GM13976 (cell line): ENCODE data around the gene ZCCHC10.
"Not testable (repeated sequence)": the region's sequence is repeated elsewhere in the genome, so short reads cannot be mapped to it uniquely, and the experiment has no call there.

Experiments
- DNase-seq: peaks from one replicate; pipeline ENCODE4 v3.0.0; 2012; ENCODE audit warnings: low spot score
- CTCF ChIP-seq: IDR thresholded peaks from 2 replicates; pipeline ENCODE4 v1.5.1; 2012; ENCODE audit warnings: borderline replicate concordance, mild to moderate bottlenecking; ENCODE audit not compliant: insufficient read depth; ENCODE audit errors: extremely low read depth, missing control alignments, control extremely low read depth
- in situ Hi-C: fragments of 300-500 bp; cut with MboI; formaldehyde crosslinking; loops from one replicate; pipeline ENCODE4 v1.12.0; 2022; ENCODE audit warnings: low sequenced_read_pairs, mixed read lengths, inconsistent platforms; ENCODE audit not compliant: unreplicated experiment

The ZCCHC10 gene

GRCh38 chr5:132961887-132962286, 64.5 kb downstream of the ZCCHC10 start:
- in situ Hi-C loops = no loop called here
- DNase-seq = no peak
- no peak for TF ChIP-seq CTCF

GRCh38 chr5:132961123-132961815, 65.1 kb downstream of the ZCCHC10 start:
- in situ Hi-C loops = not testable (repeated sequence)

GRCh38 chr5:132956166-132956799, 70.1 kb downstream of the ZCCHC10 start:
- in situ Hi-C loops, DNase-seq: not testable (repeated sequence)

More at GRCh38 chr5:132961123-132961815, 65.1 kb downstream of the ZCCHC10 start:
- not testable (repeated sequence) for DNase-seq

GRCh38 chr5:132953710-132954109, 72.6 kb downstream of the ZCCHC10 start:
- no peak for TF ChIP-seq CTCF
- DNase-seq = no peak
- in situ Hi-C loops = no loop called here

GRCh38 chr5:132952829-132953228, 73.5 kb downstream of the ZCCHC10 start:
- no peak for TF ChIP-seq CTCF
- no peak for DNase-seq
- in situ Hi-C loops = no loop called here

- TF ChIP-seq CTCF = no peak
- in situ Hi-C loops = no loop called here
These were observed 74.5 kb downstream of the ZCCHC10 start for GRCh38 chr5:132951897-132952296.

GRCh38 chr5:132949136-132949535, 77.2 kb downstream of the ZCCHC10 start:
- no peak for DNase-seq
- TF ChIP-seq CTCF = no peak
- in situ Hi-C loops = no loop called here

More at GRCh38 chr5:132951897-132952296, 74.5 kb downstream of the ZCCHC10 start:
- DNase-seq = no peak
